Rectal smooth muscle tissue (tissue), 1 donor: ENCODE results near the gene DIP2C.
A peak's percentile ranks its signal among the peaks of the same experiment; 100 is the strongest.
"Not testable (repeated sequence)": the region's sequence is repeated elsewhere in the genome, so short reads cannot be mapped to it uniquely, and the experiment has no call there.

Experiments
- H3K27ac ChIP-seq: one replicate; pipeline ENCODE4 v1.7.0; 2013; ENCODE audit warnings: low read depth, low read length, inconsistent platforms
- H3K27me3 ChIP-seq: one replicate; pipeline ENCODE4 v1.7.0; 2013; ENCODE audit warnings: low read length; ENCODE audit not compliant: control insufficient read depth, insufficient read depth
- H3K36me3 ChIP-seq: one replicate; pipeline ENCODE4 v1.7.0; 2013; ENCODE audit warnings: low read length; ENCODE audit not compliant: control insufficient read depth, insufficient read depth
- H3K4me1 ChIP-seq: one replicate; pipeline ENCODE4 v1.7.0; 2013; ENCODE audit warnings: low read length; ENCODE audit not compliant: control insufficient read depth, insufficient read depth
- H3K4me3 ChIP-seq: one replicate; pipeline ENCODE4 v1.7.0; 2013; ENCODE audit warnings: low read length
- H3K9ac ChIP-seq: one replicate; pipeline ENCODE4 v1.7.0; 2013; ENCODE audit warnings: low read length

DIP2C gene

DNA sequence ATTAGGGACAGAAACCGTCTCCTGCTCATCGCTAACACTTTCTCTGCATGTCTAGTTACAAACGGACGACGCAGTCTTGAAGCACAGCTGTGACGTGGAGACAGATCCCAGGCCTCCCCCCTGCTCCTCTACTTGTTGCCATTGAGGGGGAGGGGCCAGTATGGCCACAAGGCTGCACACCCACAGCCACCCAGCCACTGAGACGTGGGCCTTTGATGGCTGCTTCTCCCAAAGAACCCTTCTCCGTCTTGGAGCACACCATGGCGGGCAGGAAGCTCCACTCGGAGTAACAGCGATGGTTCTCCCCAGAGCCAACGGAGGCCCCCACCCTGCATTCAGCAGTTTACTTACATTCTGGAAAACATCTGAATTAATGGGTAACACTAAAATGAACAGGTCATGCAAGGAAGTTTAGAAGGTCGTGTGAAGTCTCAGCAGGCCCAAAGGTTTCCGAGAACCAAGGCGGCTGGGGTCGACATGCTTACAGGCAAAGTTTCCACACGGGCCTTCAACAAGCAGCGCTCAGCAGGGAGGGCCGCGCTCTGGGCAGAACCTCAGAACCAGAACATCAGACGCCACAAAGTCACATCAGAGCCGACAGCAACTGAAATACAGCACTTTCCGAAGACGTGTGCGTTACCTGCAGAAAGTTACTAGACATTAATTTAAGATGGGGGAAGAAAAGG is 169.6 kb downstream of the DIP2C start:
- Histone ChIP-seq H3K4me3 (no peak overlapping the region), H3K36me3 (no peaks in the 10 kb centered on the region), H3K27me3 (no peaks in the 10 kb centered on the region), H3K9ac (no peak overlapping the region), H3K4me1 (peaks cover 21% of the 10 kb centered on the region), H3K27ac (peak overlapping the region; percentile 41)

DNA sequence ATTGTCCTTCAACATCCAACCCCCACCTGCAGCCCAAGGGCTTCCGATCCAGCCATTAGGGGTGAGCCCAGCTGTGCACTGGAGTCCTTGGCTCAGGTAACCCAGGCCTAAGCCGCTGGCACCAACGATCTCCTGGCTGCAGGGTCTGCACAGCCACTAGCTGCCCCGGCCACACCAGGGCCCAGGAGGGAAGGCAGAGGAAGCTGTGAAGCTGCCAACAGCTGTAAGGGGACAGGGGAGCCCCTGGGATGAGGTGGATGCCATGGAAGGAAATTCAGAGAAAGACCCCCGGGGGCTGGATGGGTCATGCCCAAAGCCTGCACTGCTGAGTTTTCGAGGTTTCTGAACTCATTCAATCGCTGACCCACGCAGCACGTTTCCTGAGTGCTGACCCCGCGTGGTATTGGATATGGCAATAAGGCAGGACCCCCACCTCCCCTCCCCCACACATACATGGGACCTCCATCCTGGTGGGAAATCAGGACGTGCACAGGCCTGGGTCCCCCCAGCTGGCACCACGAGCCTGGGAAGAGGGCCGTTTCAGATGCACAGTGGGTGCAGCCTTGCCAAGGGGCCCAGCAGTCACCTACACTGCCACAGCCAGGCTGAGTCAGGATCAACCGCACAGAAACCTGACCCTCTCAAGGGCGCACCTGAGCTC is 170.3 kb downstream of the DIP2C start:
- Histone ChIP-seq H3K36me3 (no peaks in the 10 kb centered on the region), H3K27me3 (no peaks in the 10 kb centered on the region), H3K4me3 (no peak overlapping the region), H3K9ac (no peak overlapping the region), H3K27ac (no peak overlapping the region), H3K4me1 (peaks cover 24% of the 10 kb centered on the region)

DNA sequence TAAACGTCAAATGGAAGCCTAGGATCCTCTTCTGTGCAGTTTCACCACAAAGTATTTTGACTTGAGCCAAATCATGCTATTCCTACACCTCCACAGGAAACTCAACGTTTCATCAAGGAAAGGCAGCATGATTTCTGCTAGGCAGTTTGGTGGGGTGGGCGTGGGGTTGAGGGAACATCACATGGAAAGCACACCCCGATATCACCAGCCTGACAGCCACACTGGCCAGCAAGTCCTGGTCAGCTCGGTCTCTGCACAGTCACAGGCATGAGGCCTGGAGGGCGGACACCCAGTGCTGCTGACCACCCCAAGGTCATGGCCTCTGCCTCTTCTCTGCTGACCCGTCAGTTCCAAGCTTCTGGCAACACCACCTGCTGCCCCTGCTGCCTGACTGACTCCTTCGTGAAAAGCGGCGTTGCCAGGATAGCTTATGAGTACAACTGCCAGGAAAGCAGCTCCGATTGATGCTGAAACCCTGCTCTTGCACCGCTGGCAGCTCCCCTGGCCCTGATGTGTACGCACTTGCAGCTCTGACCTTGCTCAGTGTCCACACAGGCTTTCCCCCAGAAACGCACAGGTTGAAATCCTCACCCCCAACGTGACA is 171.5 kb downstream of the DIP2C start:
- Histone ChIP-seq H3K9ac (no peak overlapping the region), H3K27ac (peak overlapping the region; percentile 27), H3K4me1 (peaks cover 36% of the 10 kb centered on the region)

DNA sequence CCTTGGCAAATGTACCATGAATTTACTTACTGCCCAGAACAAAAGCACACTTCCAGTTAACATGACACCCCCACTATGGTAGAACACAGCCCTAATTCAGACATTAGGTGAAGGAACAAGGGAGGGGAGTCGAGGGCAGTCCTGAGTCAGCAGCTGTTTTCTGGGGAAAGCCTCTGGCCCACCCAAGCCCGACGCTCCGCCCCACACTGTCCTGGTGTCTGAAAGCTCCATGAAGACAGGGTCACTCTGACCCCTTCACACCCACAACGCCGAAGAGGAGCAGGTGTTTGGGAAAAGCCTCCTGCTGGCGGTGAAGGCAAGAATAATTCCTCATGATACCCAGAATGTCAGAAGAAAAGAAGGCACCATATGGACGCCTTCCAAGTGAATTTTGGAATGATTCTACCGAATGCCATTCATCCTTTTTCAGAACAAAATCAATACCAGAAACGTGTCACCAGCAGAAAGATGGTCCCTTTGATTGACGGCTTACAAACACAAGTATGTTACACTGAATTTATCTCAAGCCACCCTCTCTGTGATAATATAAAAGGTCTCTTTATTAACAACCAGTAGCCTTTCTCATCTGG is 172.1 kb downstream of the DIP2C start:
- H3K36me3 ChIP-seq: no peaks in the 10 kb centered on the region
- H3K27ac ChIP-seq: no peak overlapping the region
- H3K4me1 ChIP-seq: peaks cover 38% of the 10 kb centered on the region
- no peak overlapping the region for H3K4me3 ChIP-seq
- H3K9ac ChIP-seq: no peak overlapping the region
- no peaks in the 10 kb centered on the region for H3K27me3 ChIP-seq

More for the DNA sequence above, 171.5 kb downstream of the DIP2C start:
- Histone ChIP-seq H3K36me3 (no peaks in the 10 kb centered on the region), H3K4me3 (no peak overlapping the region), H3K27me3 (no peaks in the 10 kb centered on the region)

DNA sequence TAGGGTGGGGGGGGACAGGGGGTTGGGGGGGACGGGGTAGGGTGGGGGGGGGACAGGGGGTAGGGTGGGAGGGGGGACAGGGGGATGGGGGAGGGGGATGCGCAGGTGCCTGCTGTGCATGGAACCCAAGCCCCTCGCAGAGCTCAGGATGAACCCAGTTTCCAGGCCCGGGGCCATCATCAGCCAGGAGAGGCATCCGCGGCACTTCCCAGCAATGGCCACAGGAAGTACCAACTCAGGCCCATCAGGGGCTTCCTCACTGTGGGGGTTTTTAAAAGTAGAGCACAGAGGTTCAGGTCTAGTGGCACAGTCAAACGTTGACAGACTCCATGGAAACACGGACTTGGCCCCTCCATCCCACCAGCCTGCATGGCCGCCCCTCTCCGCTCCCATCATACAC is 172.7 kb downstream of the DIP2C start:
- H3K27me3 ChIP-seq: no peaks in the 10 kb centered on the region
- no peaks in the 10 kb centered on the region for H3K36me3 ChIP-seq
- no peak overlapping the region for H3K4me3 ChIP-seq
- peaks cover 35% of the 10 kb centered on the region for H3K4me1 ChIP-seq
- H3K9ac ChIP-seq: no peak overlapping the region
- no peak overlapping the region for H3K27ac ChIP-seq

GRCh38 chr10:515674-516073 is 173.8 kb downstream of the DIP2C start:
- Histone ChIP-seq H3K4me3 (no peak overlapping the region), H3K9ac (no peak overlapping the region), H3K27me3 (no peaks in the 10 kb centered on the region), H3K36me3 (no peaks in the 10 kb centered on the region), H3K4me1 (peaks cover 40% of the 10 kb centered on the region), H3K27ac (no peak overlapping the region)

DNA sequence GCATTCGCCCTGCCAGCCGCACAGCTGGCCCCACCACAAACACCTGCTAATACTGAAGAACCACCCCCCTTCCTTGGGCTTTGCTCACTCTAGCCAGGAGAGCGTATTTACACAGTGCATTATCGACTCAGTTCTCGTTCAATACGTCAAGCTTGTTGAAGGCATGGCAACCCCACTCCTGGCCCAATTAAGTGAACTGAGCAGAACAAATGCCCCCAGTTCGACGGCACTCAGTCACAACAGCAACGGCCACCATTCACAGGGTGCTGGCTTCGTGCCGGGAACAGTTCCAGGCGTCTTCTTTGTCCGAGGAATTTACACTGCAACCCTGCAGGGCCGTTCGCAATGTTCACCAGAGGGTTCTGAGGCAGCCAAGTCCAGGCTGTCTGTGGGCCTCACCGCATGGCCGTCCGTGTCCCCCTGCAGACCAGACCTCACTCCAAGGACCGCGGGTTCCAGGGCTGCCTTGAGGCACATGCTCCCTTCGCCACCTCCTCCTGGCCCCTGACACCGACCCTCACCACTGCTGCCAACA is 175.3 kb downstream of the DIP2C start:
- Histone ChIP-seq H3K27me3 (no peaks in the 10 kb centered on the region), H3K9ac (no peak overlapping the region), H3K4me3 (no peak overlapping the region), H3K36me3 (no peaks in the 10 kb centered on the region), H3K4me1 (peaks cover 42% of the 10 kb centered on the region), H3K27ac (peak overlapping the region; percentile 66)

DNA sequence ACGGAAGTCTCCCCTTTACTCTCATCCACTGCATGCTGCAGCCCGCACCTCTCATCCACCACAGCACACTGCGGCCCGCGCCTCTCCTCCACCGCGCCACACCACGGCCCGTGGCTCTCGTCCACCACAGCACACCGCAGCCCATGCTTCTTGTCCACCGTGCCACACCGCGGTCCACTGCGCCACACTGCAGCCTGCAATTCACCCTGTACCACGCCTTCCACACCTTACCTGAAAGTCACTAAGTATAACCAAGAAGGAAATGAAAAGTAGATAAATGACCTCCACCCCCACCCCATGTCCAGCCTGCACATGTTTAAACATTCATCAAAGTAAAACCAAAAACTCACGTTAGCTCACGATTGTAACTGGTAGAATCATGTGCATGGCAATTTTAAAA is 176.1 kb downstream of the DIP2C start:
- Histone ChIP-seq H3K36me3 (no peaks in the 10 kb centered on the region), H3K27ac (peak overlapping the region; percentile 66), H3K9ac (no peak overlapping the region), H3K4me3 (peak overlapping the region; percentile 58), H3K27me3 (no peaks in the 10 kb centered on the region), H3K4me1 (peaks cover 42% of the 10 kb centered on the region)

DNA sequence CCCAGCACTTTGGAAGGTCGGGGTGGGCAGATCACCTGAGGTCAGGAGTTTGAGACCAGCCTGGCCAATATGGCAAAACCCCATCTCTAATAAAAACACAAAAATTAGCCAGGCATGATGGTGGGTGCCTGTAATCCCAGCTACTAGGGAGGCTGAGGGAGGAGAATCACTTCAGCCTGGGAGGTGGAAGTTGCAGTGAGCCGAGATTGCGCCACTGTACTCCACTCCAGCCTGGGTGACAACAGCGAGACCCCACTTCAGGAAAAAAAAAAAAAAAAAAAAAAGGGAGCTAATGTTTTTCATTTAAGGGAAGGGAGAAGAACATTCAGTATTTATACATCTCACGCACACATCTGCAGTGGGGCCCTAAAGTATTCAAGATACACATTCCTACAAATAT is 176.8 kb downstream of the DIP2C start:
- H3K4me3 ChIP-seq: not testable (repeated sequence)
- H3K27ac ChIP-seq: peak overlapping the region; percentile 28
- peaks cover 42% of the 10 kb centered on the region for H3K4me1 ChIP-seq

GRCh38 chr10:511849-512191 is 177.6 kb downstream of the DIP2C start:
- H3K4me1 ChIP-seq: peaks cover 42% of the 10 kb centered on the region
- no peak overlapping the region for H3K9ac ChIP-seq

More for the DNA sequence above, 176.8 kb downstream of the DIP2C start:
- H3K9ac ChIP-seq, H3K27me3 ChIP-seq, H3K36me3 ChIP-seq: not testable (repeated sequence)

GRCh38 chr10:511101-511848 is 178.2 kb downstream of the DIP2C start:
- Histone ChIP-seq H3K27me3 (no peaks in the 10 kb centered on the region), H3K36me3 (no peaks in the 10 kb centered on the region), H3K9ac (no peak overlapping the region), H3K27ac (peak overlapping the region; percentile 85), H3K4me3 (peak overlapping the region; percentile 29), H3K4me1 (peaks cover 42% of the 10 kb centered on the region)

More at GRCh38 chr10:511849-512191, 177.6 kb downstream of the DIP2C start:
- Histone ChIP-seq H3K4me3 (no peak overlapping the region), H3K27ac (peak overlapping the region; percentile 85), H3K36me3 (no peaks in the 10 kb centered on the region), H3K27me3 (no peaks in the 10 kb centered on the region)

DNA sequence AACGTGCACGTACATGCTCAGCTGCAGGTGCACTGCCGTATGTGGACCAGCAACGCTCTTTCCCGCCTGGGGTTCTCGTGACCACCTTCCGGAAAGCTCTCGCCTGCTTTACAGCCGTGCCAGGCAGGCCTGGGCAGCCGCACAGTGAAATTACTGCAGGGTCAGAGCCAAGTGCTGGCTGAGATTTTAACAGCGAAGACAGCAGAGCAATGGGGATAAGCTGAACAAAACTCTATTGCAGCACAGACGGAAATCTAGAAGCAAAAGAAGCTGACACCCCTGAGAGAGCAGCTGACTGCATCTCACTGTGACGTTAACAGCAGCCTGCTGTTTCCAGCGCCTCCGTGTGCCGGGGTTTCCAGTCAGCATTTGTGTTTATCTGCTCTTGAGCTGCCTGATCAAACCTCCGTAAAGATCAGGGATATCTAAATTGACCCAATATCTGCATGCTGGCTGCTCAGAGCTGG is 179.0 kb downstream of the DIP2C start:
- peaks cover 42% of the 10 kb centered on the region for H3K4me1 ChIP-seq
- H3K9ac ChIP-seq: no peak overlapping the region
- H3K36me3 ChIP-seq: no peaks in the 10 kb centered on the region
- peak overlapping the region; percentile 29 for H3K4me3 ChIP-seq
- peak overlapping the region; percentile 85 for H3K27ac ChIP-seq
- H3K27me3 ChIP-seq: no peaks in the 10 kb centered on the region
